HG03432 (cell line): Measurements from ENCODE around the gene OR4X2.
"Not testable (repeated sequence)": the region's sequence is repeated elsewhere in the genome, so short reads cannot be mapped to it uniquely, and the experiment has no call there.

Experiments
- ATAC-seq: cut with Tn5 transposase; IDR thresholded peaks from one replicate; pipeline ENCODE4 v1.9.1; 2021; ENCODE audit warnings: mild to moderate bottlenecking, moderate library complexity; ENCODE audit not compliant: unreplicated experiment

The OR4X2 gene, protein sequence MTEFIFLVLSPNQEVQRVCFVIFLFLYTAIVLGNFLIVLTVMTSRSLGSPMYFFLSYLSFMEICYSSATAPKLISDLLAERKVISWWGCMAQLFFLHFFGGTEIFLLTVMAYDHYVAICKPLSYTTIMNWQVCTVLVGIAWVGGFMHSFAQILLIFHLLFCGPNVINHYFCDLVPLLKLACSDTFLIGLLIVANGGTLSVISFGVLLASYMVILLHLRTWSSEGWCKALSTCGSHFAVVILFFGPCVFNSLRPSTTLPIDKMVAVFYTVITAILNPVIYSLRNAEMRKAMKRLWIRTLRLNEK

DNA sequence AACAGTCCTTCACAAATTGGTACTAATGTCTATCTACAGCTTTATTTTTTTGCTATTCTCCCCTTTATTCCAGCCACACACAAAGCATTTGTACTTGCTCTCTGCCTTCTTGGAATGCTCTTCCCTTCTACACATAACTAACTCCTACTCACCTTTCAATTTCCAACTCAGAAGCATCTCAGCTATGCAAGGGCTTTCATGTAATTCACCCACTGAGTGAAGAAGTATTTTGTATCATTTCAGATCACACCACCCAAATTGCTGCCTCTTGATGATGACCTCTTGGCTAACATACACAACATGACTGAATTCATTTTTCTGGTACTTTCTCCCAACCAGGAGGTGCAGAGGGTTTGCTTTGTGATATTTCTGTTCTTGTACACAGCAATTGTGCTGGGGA, at the start of gene OR4X2:
Gene OR4X2 (plus strand): TSS at position 301 of the 400 bp plus-strand sequence. CDS start 0 bp downstream, at position 301.
- ATAC-seq, result no peak

DNA sequence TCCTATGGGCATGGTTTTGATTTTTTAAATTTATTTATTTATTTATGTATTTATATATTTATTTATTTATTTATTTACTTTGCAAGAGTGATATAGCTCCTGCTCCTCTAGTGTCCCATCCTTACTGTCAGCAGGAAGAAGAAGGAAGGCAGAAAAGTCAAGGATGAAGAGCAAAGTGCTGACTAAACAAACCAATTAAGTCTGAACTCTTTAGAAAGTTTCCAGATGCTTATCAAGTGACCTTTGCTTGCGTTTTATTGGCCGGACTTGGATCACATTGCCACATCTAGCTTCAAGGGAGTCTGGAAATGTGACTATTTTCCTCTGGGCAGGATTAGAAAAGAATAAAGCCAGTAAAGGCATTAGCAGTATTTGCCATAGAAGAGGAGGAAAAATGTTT, 37.0 kb upstream of the OR4X2 start:
- no peak for ATAC-seq

DNA sequence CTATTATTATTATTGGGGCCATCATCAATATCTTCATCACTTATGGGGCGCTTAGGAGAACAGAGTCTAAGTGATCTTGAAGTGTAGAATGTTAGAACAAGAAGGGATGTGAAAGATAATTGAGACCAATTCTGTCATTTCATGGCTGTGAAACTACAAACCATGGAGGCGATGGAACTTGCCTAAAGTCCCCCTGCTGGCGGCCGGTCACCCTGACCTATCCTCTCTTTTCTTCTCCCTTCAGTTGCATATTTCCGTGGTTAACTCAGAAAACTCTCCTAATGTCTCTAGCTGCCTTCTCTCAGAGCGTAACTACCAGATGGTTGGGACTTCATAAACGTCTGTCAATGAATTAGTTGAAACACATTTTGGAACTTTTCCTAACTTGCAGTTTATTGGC, 34.9 kb upstream of the OR4X2 start:
- ATAC-seq, result no peak

DNA sequence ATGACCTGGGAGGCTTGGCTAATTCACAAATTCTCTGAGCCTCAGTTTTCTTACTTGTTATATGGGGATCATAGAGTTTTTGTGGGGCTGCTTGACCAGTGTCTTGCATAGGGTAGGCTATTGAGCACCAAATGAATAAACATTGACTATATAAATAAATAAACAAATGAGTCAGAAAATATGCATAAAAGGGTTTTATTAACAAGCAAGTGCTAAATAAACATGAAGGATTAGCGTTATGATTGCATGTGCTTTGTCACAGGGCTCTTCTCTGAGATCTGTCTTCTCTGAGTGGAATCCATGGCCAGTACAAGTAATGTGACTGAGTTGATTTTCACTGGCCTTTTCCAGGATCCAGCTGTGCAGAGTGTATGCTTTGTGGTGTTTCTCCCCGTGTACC, 28.4 kb upstream of the OR4X2 start, which contains the start of gene OR4B1:
Gene OR4B1 (plus strand): TSS at position 301 of the 400 bp plus-strand sequence. CDS start 0 bp downstream, at position 301.
- no peak for ATAC-seq

DNA sequence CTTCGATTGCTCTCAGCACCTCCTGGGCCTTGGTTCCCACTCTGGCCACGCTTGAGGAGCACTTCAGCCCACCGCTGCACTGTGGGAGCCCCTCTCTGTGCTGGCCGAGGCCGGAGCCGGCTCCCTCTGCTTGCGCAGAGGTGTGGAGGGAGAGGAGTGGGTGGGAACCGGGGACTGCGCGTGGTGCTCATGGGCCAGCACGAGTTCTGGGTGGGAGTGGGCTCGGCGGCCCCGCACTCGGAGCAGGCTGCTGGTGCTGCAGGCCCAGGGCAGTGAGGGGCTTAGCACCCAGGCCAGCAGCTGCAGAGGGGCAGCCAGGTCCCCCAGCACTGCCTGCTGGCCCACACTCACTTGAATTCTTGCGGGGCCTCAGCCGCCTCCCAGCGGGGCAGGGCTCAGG, 16.1 kb upstream of the OR4X2 start:
- no peak for ATAC-seq

DNA sequence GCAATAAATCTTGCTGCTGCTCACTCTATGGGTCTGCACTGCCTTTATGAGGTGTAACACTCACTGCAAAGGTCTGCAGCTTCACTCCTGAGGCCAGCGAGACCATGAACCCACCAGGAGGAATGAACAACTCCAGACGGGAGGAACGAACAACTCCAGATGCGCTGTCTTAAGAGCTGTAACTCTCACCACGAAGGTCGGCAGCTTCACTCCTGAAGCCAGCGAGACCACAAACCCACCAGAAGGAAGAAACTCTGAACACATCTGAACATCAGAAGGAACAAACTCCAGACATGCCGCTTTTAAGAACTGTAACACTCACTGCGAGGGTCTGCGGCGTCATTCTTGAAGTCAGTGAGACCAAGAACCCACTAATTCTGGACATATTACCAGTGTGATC, 14.8 kb upstream of the OR4X2 start:
- not testable (repeated sequence) for ATAC-seq

DNA sequence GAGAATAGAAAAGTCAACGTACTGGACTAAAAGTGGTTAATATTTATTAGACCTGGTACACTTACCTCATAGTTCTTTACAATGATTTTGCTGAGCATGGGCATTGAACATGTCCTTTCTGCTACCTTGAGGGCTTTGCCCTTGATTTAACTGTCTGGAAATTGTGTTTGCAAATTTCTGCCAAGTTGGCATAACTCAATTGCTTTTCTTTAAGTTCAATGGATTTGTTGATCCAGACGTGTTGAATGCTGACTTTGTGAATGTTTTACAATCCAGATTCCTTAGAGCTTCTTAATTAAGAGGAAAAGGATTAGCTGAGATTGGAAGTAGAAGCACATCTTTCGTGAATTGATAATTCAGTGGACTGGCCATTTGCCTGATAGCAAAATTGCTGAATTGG, 7.2 kb upstream of the OR4X2 start:
- ATAC-seq, result no peak

DNA sequence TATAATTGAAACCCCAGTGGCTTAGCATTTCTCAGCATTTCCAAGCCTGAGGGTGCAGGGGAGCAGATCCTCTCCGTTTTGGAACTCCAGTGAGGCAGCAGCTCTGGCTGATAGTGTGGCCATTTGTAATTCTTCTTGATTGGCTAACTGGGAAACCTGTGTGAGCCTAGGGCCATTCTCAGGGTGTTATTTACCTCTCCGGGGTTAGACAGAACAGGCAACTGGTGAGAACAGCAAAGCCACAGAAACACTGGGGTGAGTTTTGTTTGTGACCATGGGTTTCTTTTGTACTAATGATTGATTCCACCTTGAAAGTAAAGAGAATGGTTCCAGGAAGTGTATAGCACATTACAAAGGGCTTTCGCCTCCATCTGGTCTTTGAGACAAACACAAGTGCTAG, 2.4 kb upstream of the OR4X2 start:
- no peak for ATAC-seq

DNA sequence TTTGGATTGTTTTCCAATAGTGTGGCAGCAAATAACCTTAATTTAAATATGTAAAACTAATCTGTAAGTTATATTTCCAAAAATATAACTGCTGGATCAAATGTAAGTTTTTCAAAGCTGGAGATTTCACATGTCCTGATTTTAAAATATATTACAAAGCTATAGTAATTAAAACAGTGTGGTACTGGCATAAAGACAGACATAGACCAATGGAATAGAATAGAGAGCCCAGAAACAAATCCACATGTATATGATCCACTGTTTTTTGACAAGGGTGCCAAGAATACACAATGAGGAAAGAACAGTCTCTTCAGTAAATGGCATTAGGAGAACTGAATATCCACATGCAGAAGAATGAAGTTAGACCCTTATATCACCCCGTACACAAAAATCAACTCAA, 4.0 kb downstream of the OR4X2 start:
- no peak for ATAC-seq

DNA sequence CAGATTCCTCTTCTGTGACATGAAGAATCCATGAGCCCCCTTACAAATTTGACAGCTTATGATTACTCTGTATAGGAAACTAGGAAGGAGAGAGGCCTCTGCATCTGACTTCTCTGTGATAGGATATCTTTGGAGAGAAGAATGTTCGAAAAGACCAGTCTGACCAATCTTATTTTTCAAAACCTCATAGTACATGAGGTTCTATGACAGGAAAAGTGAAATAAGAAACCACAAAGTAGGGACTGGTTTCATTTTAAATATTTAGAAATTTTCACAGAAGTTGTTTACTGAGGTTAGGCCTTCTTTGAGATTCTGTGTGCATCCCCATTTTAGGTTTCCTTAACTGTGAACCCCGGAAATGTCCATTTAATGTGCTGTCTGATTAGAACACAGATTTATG, 16.7 kb downstream of the OR4X2 start:
- no peak for ATAC-seq

DNA sequence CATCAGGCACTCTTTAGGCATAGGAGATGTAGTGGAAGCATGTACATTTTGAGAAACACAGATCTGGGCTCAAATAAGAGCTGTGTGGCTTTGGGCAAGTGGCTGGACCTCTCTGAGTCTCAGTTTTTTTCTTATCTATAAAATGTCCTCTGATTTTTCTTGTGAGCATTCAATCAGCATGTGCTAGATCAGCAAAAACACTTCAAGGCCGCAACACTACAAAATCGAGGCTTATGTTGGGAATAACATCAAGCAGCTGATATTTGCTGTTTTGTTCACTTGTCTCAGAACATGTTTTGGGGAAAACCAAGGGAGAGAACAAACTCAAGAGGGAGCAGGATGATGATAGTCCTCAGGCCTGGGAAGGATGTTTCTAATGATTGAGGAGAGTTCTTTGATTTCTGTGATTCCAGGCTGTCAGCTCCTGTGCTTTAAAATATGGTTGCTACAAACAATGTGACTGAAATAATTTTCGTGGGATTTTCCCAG, 18.6 kb downstream of the OR4X2 start, which contains the start of gene OR4X1:
Gene OR4X1 (plus strand): TSS at position 439 of the 489 bp plus-strand sequence. CDS start 0 bp downstream, at position 439.
- ATAC-seq, result no peak

DNA sequence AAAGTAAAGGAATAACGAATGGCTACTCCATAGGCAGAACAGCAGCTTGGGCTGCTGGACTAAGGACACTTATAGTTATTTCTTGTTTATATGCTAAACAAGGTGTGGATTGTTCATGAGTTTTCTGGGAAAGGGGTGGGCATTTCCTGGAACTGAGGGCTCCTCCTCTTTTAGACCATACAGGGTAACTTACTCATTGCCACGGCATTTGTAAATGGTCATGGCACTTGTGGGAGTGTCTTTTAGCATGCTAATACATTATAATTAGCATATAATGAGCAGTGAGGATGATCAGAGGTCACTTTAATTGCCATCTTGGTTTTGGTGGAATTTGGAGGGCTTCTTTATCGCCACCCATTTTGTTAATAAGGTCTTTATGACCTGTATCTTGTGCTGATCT, 25.7 kb downstream of the OR4X2 start:
- ATAC-seq, result no peak

DNA sequence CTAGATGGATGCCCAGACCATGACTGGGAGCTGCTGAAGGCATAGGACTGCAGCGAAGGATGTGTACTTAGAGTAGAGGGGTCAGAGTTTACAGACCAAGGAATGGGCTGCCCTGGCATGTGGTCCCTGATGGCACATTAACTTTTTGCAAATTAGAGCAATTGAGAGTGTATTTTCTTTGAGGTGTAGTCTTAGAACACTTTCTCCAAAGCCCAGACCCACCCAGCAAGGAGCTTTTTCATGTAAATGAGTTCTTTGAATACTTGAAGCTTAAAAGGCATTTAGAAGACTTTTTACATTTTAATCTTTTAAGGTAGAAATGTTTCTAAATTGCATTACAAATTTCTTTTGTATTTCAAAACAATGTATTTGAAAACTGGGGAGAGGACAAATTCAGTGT, 27.7 kb downstream of the OR4X2 start:
- ATAC-seq, result no peak
